ENCODE measurements around the gene CFD.

The CFD gene

GRCh38 chr19:911197-912033 lies 52.0 kb downstream of the CFD start:
- no peak for DNase-seq

- DNase-seq = no peak
Measured at GRCh38 chr19:912181-913079, 53.0 kb downstream of the CFD start.

All from MV-4-11 (cell line).